B cell (primary cell): ENCODE measurements around the gene AIFM2. TPM values are rescaled to one million over a fixed set of nuclear protein-coding genes. Genes with fewer than 3 reads are reported as not detected.

Experiments
- ATAC-seq: fragments of 200-7000 bp; cut with Tn5 transposase; one replicate; pipeline ENCODE4 v1.10.0; 2021; ENCODE audit warnings: low read depth, mild to moderate bottlenecking, moderate number of reproducible peaks, moderate library complexity
- CTCF ChIA-PET: fragments of 350-600 bp; sonication (Branson Sonifier 250); formaldehyde crosslinking; loops from one replicate; lab custom pipeline; 2021; ENCODE audit warnings: antibody characterized with exemption, inconsistent platforms; lab: Charles Lee
- POLR2A ChIA-PET: fragments of 350-600 bp; sonication (Branson Sonifier 250); formaldehyde crosslinking; loops from one replicate; lab custom pipeline; 2021; ENCODE audit warnings: antibody characterized with exemption; lab: Charles Lee
- DNase-seq: peaks from one replicate; pipeline ENCODE4 v3.0.0; 2013
- H2AFZ ChIP-seq: 2 replicates; pipeline ENCODE4 v1.6.1; 2012; ENCODE audit warnings: mild to moderate bottlenecking, low read depth, low read length; ENCODE audit not compliant: insufficient read depth, poor library complexity, severe bottlenecking
- H3K27ac ChIP-seq, 2 donors: 1 replicate in 1 of 2; 2 replicates in 1 of 2; pipeline ENCODE4 v1.5.1; 2012 to 2013; ENCODE audit warnings: low read length in 2 of 2, mild to moderate bottlenecking in 2 of 2, moderate library complexity in 1 of 2
- H3K27me3 ChIP-seq, 4 experiments: fragments of 200-600 bp in 1 of 4; sonication (generic) in 1 of 4; replicated peaks in 1 of 4; 1 replicate in 2 of 4; 2 replicates in 2 of 4; pipeline versions ENCODE4 v1.6.1 to v1.7.0; 2013 to 2016; ENCODE audit warnings: low read length in 3 of 4, mild to moderate bottlenecking in 2 of 4, mixed read lengths in 1 of 4, moderate library complexity in 1 of 4; ENCODE audit not compliant: insufficient read depth in 4 of 4, control insufficient read depth in 3 of 4; ENCODE audit errors: control extremely low read depth in 1 of 4
- H3K36me3 ChIP-seq, 2 experiments: replicated peaks in 1 of 2; 1 replicate in 1 of 2; 2 replicates in 1 of 2; pipeline versions ENCODE4 v1.6.1 to v1.7.1; 2013; ENCODE audit warnings: low read length in 1 of 2; ENCODE audit not compliant: insufficient read depth in 2 of 2, control insufficient read depth in 1 of 2; ENCODE audit errors: control extremely low read depth in 1 of 2, extremely low read depth in 1 of 2
- H3K4me1 ChIP-seq, 2 donors: fragments of 200-600 bp in 1 of 2; sonication (generic) in 1 of 2; 1 replicate in 1 of 2; 2 replicates in 1 of 2; pipeline versions ENCODE4 v1.5.1 to v1.6.1; 2013 to 2017; ENCODE audit warnings: low read length in 2 of 2; ENCODE audit not compliant: control insufficient read depth in 2 of 2, insufficient read depth in 2 of 2
- H3K4me2 ChIP-seq: replicated peaks from 2 replicates; pipeline ENCODE3; 2012; ENCODE audit warnings: mild to moderate bottlenecking, low read depth, low read length; ENCODE audit not compliant: poor library complexity, severe bottlenecking
- H3K4me3 ChIP-seq, 5 experiments: fragments of 200-600 bp in 1 of 5; sonication (generic) in 1 of 5; 1 replicate in 3 of 5; 2 replicates in 2 of 5; pipeline versions ENCODE4 v1.5.1 to v1.7.0; 2011 to 2016; ENCODE audit warnings: low read length in 4 of 5, mild to moderate bottlenecking in 4 of 5, low read depth in 2 of 5, control low read depth in 1 of 5, moderate library complexity in 1 of 5; ENCODE audit not compliant: insufficient read depth in 1 of 5; ENCODE audit errors: control extremely low read depth in 1 of 5, extremely low read depth in 1 of 5
- H3K79me2 ChIP-seq: fragments of 200-600 bp; sonication (generic); one replicate; pipeline ENCODE4 v1.6.0; 2016; ENCODE audit warnings: low read length; ENCODE audit not compliant: control insufficient read depth, insufficient read depth
- H3K9ac ChIP-seq: fragments of 200-600 bp; sonication (generic); 2 replicates; pipeline ENCODE4 v1.6.1; 2017; ENCODE audit warnings: mild to moderate bottlenecking, low read length, moderate library complexity
- H3K9me3 ChIP-seq, 3 donors: one replicate each; pipeline versions ENCODE4 v1.6.1 to v1.7.1; 2013; ENCODE audit warnings: low read length in 2 of 3; ENCODE audit not compliant: control insufficient read depth in 2 of 3, insufficient read depth in 1 of 3; ENCODE audit errors: control extremely low read depth in 1 of 3
- H4K20me1 ChIP-seq: 2 replicates; pipeline ENCODE4 v1.6.0; 2012; ENCODE audit warnings: mild to moderate bottlenecking, low read length; ENCODE audit not compliant: insufficient read depth, control insufficient read depth, poor library complexity, severe bottlenecking
- H3K27ac Mint-ChIP-seq: one replicate; pipeline ENCODE4 v1.8.0; 2021; ENCODE audit warnings: mixed read lengths
- H3K27me3 Mint-ChIP-seq: one replicate; pipeline ENCODE4 v1.8.0; 2021; ENCODE audit warnings: mixed read lengths
- H3K4me1 Mint-ChIP-seq: one replicate; pipeline ENCODE4 v1.8.0; 2021; ENCODE audit warnings: mixed read lengths
- H3K4me3 Mint-ChIP-seq: one replicate; pipeline ENCODE4 v1.8.0; 2021; ENCODE audit warnings: mixed read lengths
- H3K9me3 Mint-ChIP-seq: one replicate; pipeline ENCODE4 v1.8.0; 2022; ENCODE audit warnings: mixed read lengths; ENCODE audit not compliant: insufficient read depth
- EZH2 ChIP-seq: IDR thresholded peaks from 2 replicates; pipeline ENCODE4 v1.6.1; 2012; ENCODE audit warnings: borderline replicate concordance, low read depth, mild to moderate bottlenecking, moderate library complexity, low read length; ENCODE audit not compliant: insufficient read depth, poor library complexity, severe bottlenecking
- WGBS: methylation state at CpG from one replicate; pipeline ENCODE4 v1.1.5; 2013; ENCODE audit warnings: missing lambda C conversion rate; ENCODE audit not compliant: insufficient coverage; 5-methylcytosine and 5-hydroxymethylcytosine counted together
- intact Hi-C: fragments of 100-400 bp; cut with micrococcal nuclease; formaldehyde crosslinking; loops from one replicate; pipeline ENCODE4 v1.10.0; 2022
- polyA plus RNA-seq: library from polyadenylated mRNA; depleted of rRNA; stranded (reverse); fragments of >200 nt; gene quantifications from 2 replicates; pipeline ENCODE4 v1.2.3, GENCODE V29; 2012
- total RNA-seq, 2 donors: library from RNA; stranded (reverse); fragments of 120-200 nt in 1 of 2; gene quantifications; 1 replicate in 1 of 2; 2 replicates in 1 of 2; pipeline versions ENCODE4 v1.2.3 to v1.2.4, GENCODE V29; 2013 to 2022
- TF ChIP-seq, protein P1 (sequence below): fragments of 200-600 bp; IDR thresholded peaks from one replicate; pipeline ENCODE4 v1.8.0; 2022; ENCODE audit warnings: antibody characterized with exemption, mild to moderate bottlenecking

The AIFM2 gene
- total and polyA plus RNA-seq, 2 donors (not counting 1 experiment from before 2014, with no cell fraction given) = 5.6 to 8.1 TPM

DNA sequence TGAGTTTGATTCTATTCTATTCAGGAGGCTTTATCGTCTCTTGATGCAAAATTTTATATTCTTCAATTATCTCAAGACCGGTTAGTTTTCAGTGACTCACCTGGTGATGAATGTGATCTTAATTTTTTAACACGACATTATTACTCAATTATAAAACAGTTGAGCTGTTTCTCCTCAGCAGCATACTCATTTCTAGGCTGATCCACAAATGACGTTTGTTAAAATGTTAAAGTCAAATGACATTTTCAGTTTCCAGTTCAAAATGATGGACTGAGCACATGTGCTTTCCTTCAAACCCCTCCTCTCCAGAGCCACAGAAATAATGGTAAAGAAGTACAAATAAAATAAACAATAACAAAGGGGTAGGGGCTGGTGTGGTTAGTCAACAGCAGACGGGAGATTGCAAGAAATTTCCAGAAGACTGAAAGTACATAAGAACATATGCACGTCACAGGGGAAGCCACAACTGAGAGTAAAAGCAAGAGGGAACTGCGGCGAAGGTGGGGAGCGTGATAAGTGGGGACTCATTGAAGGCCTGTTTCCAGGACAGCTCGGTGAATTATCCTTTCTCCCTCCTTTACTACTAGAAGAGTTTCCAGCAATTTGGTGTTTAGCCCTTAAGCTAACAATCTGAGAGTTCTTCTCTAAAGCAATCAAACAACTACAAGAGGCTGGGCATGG, 69.1 kb downstream of the AIFM2 start:
- no peak overlapping the region for H3K9ac ChIP-seq
- DNase-seq = no peak
- no peak overlapping the region for H3K4me3 ChIP-seq
- intact Hi-C loops = no loop called here
- H3K27me3 Mint-ChIP-seq = peaks cover 16% of the 10 kb centered on the region
- TF ChIP-seq EZH2 = no peak
- TF ChIP-seq, protein P1, sequence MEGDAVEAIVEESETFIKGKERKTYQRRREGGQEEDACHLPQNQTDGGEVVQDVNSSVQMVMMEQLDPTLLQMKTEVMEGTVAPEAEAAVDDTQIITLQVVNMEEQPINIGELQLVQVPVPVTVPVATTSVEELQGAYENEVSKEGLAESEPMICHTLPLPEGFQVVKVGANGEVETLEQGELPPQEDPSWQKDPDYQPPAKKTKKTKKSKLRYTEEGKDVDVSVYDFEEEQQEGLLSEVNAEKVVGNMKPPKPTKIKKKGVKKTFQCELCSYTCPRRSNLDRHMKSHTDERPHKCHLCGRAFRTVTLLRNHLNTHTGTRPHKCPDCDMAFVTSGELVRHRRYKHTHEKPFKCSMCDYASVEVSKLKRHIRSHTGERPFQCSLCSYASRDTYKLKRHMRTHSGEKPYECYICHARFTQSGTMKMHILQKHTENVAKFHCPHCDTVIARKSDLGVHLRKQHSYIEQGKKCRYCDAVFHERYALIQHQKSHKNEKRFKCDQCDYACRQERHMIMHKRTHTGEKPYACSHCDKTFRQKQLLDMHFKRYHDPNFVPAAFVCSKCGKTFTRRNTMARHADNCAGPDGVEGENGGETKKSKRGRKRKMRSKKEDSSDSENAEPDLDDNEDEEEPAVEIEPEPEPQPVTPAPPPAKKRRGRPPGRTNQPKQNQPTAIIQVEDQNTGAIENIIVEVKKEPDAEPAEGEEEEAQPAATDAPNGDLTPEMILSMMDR = no peak
- H3K36me3 ChIP-seq = no peaks in the 10 kb centered on the region
- ATAC-seq = no peak
- H3K4me1 ChIP-seq = no peaks in the 10 kb centered on the region
- ChIA-PET CTCF (no interaction called here), POLR2A (no interaction called here)
- H3K27ac ChIP-seq = no peak overlapping the region
- no peaks in the 10 kb centered on the region for H3K27me3 ChIP-seq
- no peaks in the 10 kb centered on the region for H4K20me1 ChIP-seq
- no peaks in the 10 kb centered on the region for H3K9me3 Mint-ChIP-seq
- WGBS = 60% methylated on average over 2 of the region's 10 CpGs
- H3K9me3 ChIP-seq = no peaks in the 10 kb centered on the region
- no peak overlapping the region for H3K27ac Mint-ChIP-seq
- H2AFZ ChIP-seq = no peak overlapping the region
- no peak overlapping the region for H3K4me3 Mint-ChIP-seq
- no peak overlapping the region for H3K4me2 ChIP-seq
- no peaks in the 10 kb centered on the region for H3K4me1 Mint-ChIP-seq
- H3K79me2 ChIP-seq = no peaks in the 10 kb centered on the region

Other genes starting within 250 kb of the AIFM2 start
- gene MACROH2A2, start 80.0 kb downstream of the AIFM2 start, total RNA-seq = not detected in 2 replicates
- 0.07 TPM in 1 of 2 replicates, not detected in the other for gene MACROH2A2, start 80.0 kb downstream of the AIFM2 start, polyA plus RNA-seq
- 34.1 and 34.7 TPM in 2 replicates for gene TYSND1, start 13.9 kb upstream of the AIFM2 start, total RNA-seq
- 25.8 and 28.0 TPM in 2 replicates for gene TYSND1, start 13.9 kb upstream of the AIFM2 start, polyA plus RNA-seq
- 62.1 and 68.8 TPM in 2 replicates for gene SAR1A, start 37.7 kb upstream of the AIFM2 start, total RNA-seq
- 12.7 and 44.4 TPM in 2 replicates for gene SAR1A, start 37.7 kb upstream of the AIFM2 start, polyA plus RNA-seq
- gene PPA1, start 100.6 kb upstream of the AIFM2 start, total RNA-seq = 39.4 and 40.6 TPM in 2 replicates
- gene PPA1, start 100.6 kb upstream of the AIFM2 start, polyA plus RNA-seq = 28.6 and 31.8 TPM in 2 replicates
- gene NPFFR1, start 151.2 kb upstream of the AIFM2 start, total RNA-seq = not detected in 2 replicates
- not detected in 2 replicates for gene NPFFR1, start 151.2 kb upstream of the AIFM2 start, polyA plus RNA-seq
- 0.27 and 0.96 TPM in 2 replicates for gene LRRC20, start 249.8 kb upstream of the AIFM2 start, total RNA-seq
- gene LRRC20, start 249.8 kb upstream of the AIFM2 start, polyA plus RNA-seq = 1.2 and 2.6 TPM in 2 replicates